ENCODE measurements around the gene ATP13A3.

DNA sequence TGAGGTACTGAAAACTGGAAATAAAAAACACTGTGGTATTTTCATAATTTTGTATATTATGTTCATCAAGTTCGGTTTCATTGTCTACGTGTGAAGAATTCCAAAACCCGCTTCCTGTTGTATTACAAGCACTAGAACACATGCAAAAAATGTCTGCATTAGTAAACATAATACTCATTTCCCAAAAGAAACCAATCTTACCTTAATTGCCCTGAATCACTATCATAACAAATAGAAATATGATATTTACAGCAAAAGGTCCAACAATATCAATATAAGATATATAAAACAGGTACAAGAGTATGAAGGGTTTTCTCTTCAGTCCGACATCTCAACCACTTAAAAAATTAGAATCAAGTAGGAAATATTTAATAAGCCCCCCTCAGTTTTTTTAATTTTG, 61.4 kb downstream of the ATP13A3 start:
- TF ChIP-seq RFX5 (IDR thresholded peaks at IDR 0.05; ENCODE audit: low read depth, low read length): no peak
- TF ChIP-seq, protein P1, sequence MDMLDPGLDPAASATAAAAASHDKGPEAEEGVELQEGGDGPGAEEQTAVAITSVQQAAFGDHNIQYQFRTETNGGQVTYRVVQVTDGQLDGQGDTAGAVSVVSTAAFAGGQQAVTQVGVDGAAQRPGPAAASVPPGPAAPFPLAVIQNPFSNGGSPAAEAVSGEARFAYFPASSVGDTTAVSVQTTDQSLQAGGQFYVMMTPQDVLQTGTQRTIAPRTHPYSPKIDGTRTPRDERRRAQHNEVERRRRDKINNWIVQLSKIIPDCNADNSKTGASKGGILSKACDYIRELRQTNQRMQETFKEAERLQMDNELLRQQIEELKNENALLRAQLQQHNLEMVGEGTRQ (IDR thresholded peaks at IDR 0.05; ENCODE audit: low read depth, low read length): no peak

Data from IMR-90 (cell line).